Omental fat pad (tissue), 4 donors: ENCODE data around the gene SCYGR5. TPM values are rescaled to one million over a fixed set of nuclear protein-coding genes. Genes with fewer than 3 reads are reported as not detected.
"Not testable (repeated sequence)": the region's sequence is repeated elsewhere in the genome, so short reads cannot be mapped to it uniquely, and the experiment has no call there.

Source experiments
- ATAC-seq: fragments of 150-250 bp; one replicate; pipeline ENCODE4 v1.9.1; 2016; ENCODE audit warnings: mild to moderate bottlenecking, moderate library complexity; ENCODE audit not compliant: low FRiP score
- DNase-seq: peaks from one replicate; pipeline ENCODE4 v3.0.0-alpha.2; 2019; ENCODE audit warnings: low spot score
- total RNA-seq, 4 donors: library from RNA; depleted of rRNA; stranded (reverse); fragments of >200 nt; gene quantifications; one replicate each; pipeline ENCODE4 v1.1.0, GENCODE V29; 2016
- TF ChIP-seq, protein P1 (sequence below), 3 donors: fragments of 450-650 bp; IDR thresholded peaks; one replicate each; pipeline ENCODE4 v1.5.1; 2016 to 2017; ENCODE audit warnings: antibody characterized with exemption in 3 of 3, mild to moderate bottlenecking in 3 of 3, moderate library complexity in 2 of 3

SCYGR5 gene, protein sequence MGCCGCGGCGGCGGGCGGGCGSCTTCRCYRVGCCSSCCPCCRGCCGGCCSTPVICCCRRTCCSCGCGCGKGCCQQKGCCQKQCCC
- not detected for total RNA-seq

- ATAC-seq, DNase-seq: not testable (repeated sequence)
These were observed at the start of gene SCYGR5 for GRCh38 chr2:227666631-227667170. SCYGR5 (plus strand) TSS chr2:227666804; CDS start chr2:227666804, 0 bp downstream.

GRCh38 chr2:227617316-227618230 is 49.0 kb upstream of the SCYGR5 start, which contains the start of gene SCYGR4:
SCYGR4 (plus strand) TSS chr2:227617498; CDS start chr2:227617498, 0 bp downstream.
- TF ChIP-seq, protein P1, sequence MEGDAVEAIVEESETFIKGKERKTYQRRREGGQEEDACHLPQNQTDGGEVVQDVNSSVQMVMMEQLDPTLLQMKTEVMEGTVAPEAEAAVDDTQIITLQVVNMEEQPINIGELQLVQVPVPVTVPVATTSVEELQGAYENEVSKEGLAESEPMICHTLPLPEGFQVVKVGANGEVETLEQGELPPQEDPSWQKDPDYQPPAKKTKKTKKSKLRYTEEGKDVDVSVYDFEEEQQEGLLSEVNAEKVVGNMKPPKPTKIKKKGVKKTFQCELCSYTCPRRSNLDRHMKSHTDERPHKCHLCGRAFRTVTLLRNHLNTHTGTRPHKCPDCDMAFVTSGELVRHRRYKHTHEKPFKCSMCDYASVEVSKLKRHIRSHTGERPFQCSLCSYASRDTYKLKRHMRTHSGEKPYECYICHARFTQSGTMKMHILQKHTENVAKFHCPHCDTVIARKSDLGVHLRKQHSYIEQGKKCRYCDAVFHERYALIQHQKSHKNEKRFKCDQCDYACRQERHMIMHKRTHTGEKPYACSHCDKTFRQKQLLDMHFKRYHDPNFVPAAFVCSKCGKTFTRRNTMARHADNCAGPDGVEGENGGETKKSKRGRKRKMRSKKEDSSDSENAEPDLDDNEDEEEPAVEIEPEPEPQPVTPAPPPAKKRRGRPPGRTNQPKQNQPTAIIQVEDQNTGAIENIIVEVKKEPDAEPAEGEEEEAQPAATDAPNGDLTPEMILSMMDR (IDR thresholded peaks at IDR 0.05) = no peak
- ATAC-seq (no peak), DNase-seq (no peak)

DNA sequence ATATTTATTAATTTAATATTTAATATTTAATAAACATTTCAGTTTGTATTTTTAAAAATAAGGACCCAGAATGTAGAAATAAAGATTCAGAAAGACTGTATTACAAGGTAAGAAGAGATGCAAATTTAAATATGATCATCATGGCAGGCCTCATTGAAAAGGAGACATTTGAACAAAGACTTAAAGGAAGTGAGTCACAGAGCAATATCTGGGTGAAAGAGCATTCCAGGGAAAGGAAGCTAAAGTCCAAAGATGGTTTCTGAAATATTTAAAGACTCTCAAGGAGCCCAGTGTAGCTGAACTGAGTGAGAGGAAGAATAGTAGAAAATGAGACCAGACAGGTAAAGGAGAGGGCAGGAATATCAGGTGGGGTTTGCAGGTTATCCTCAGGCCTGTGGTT is 43.4 kb upstream of the SCYGR5 start:
- no peak for DNase-seq
- TF ChIP-seq, protein P1 (IDR thresholded peaks at IDR 0.05) = no peak
- no peak for ATAC-seq

DNA sequence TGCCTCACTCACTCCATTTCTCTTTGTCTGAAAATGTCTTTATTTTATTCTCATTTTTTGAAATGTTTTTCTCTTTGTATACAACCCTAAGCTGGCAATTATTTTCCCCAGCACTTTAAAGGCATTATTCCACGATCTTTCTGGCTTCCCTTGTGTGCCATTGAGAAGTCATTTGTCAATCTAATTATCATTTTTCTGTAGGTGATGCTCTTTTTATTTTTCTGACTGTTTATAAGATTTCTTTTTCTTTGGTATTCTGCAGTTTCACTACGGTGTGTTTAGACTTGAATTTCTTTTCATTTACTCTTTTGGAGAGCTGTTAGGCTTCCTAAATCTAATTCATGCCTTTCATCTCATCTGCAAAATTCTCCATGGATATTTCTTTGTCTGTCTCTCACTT is 41.2 kb upstream of the SCYGR5 start:
- TF ChIP-seq, protein P1 (IDR thresholded peaks at IDR 0.05) = no peak
- no peak for DNase-seq
- no peak for ATAC-seq

- ATAC-seq (no peak), DNase-seq (no peak)
- TF ChIP-seq, protein P1 (IDR thresholded peaks at IDR 0.05) = no peak
These were observed 39.9 kb upstream of the SCYGR5 start for GRCh38 chr2:227626580-227627151.

GRCh38 chr2:227627769-227628168 is 38.8 kb upstream of the SCYGR5 start:
- ATAC-seq (no peak), DNase-seq (no peak)

DNA sequence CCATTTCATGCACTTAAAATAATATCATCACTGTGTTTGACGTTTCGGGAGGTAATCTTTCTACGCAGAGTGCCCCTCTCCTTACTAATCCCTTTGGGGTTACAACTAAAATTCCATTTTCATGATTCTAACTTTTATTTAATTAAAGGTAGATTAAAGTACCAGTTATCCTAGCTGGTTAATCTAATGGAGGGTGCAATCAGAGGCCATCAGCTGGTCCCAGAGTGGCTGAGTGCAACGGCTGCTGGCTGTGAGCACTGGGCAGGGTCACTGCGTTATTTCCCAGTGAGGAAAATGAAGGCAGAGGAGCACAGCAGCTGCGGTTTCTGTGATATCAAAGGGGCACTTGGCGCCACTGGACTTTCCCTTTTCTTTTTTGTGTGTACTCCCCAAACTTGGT is 37.2 kb upstream of the SCYGR5 start:
- TF ChIP-seq, protein P1 (IDR thresholded peaks at IDR 0.05) = no peak
- no peak for DNase-seq
- no peak for ATAC-seq

More at GRCh38 chr2:227627769-227628168, 38.8 kb upstream of the SCYGR5 start:
- TF ChIP-seq, protein P1 (IDR thresholded peaks at IDR 0.05) = no peak
